Measurements from ENCODE around the gene DNAAF2. TPM values are rescaled to one million over a fixed set of nuclear protein-coding genes. Genes with fewer than 3 reads are reported as not detected.
A peak's percentile ranks its signal among the peaks of the same experiment; 100 is the strongest.

The DNAAF2 gene
- total RNA-seq, 1 experiment from 2014 or later: 9.9 TPM

GRCh38 chr14:49594347-49595091 lies 40.5 kb downstream of the DNAAF2 start:
- no TSS peak for BruUV-seq (replicated peaks)
- Mint-ChIP-seq H3K36me3 (ENCODE audit: insufficient read depth, unreplicated experiment) (peaks cover 5% of the 10 kb centered on the region), H3K27ac (ENCODE audit: low read depth, unreplicated experiment) (no peak overlapping the region), H3K4me1 (ENCODE audit: insufficient read depth, unreplicated experiment) (no peaks in the 10 kb centered on the region), H3K27me3 (ENCODE audit: insufficient read depth, unreplicated experiment) (no peaks in the 10 kb centered on the region), H3K9me3 (ENCODE audit: unreplicated experiment) (no peaks in the 10 kb centered on the region), H3K4me3 (ENCODE audit: unreplicated experiment) (no peak overlapping the region)
- POLR2A ChIA-PET: interaction anchor here (0.7 to 8.6 kb wide), 4 partner anchors 8 to 94 kb away, joined by 3 to 180 read pairs (median 61); partner anchors contain the start of genes MGAT2, RPL36AL and RPS29
- no peak for DNase-seq (ENCODE audit: unreplicated experiment)
- TF ChIP-seq, protein P1, sequence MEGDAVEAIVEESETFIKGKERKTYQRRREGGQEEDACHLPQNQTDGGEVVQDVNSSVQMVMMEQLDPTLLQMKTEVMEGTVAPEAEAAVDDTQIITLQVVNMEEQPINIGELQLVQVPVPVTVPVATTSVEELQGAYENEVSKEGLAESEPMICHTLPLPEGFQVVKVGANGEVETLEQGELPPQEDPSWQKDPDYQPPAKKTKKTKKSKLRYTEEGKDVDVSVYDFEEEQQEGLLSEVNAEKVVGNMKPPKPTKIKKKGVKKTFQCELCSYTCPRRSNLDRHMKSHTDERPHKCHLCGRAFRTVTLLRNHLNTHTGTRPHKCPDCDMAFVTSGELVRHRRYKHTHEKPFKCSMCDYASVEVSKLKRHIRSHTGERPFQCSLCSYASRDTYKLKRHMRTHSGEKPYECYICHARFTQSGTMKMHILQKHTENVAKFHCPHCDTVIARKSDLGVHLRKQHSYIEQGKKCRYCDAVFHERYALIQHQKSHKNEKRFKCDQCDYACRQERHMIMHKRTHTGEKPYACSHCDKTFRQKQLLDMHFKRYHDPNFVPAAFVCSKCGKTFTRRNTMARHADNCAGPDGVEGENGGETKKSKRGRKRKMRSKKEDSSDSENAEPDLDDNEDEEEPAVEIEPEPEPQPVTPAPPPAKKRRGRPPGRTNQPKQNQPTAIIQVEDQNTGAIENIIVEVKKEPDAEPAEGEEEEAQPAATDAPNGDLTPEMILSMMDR (IDR thresholded peaks at IDR 0.05; ENCODE audit: unreplicated experiment): no peak
- CTCF ChIA-PET: interaction anchor here (0.6 to 1.7 kb wide), 7 partner anchors 8 to 583 kb away, joined by 3 to 17 read pairs (median 4); partner anchors contain the start of gene RPS29
- intact Hi-C loops (cut with micrococcal nuclease): no loop called here

DNA sequence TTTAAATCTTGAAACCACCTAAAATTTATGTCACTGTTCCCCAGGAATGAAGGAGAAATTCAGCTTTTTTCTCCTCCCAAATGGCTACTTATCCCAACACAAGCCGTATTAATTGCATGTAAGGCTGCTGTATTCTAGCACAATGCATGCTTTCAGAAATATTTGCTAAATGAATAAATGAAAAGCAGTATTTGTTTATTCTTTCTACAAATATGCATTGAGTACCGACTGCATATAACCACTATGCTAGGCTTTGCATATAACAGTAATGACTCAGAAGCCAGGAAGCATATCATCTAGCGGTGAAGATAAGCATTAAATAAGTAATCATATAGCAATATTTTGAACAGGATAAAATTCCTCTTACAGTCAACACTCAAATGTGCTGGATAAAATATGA lies 42.0 kb downstream of the DNAAF2 start:
- TF ChIP-seq, protein P1 (IDR thresholded peaks at IDR 0.05; ENCODE audit: unreplicated experiment): no peak
- BruUV-seq (replicated peaks): no TSS peak
- H3K36me3 Mint-ChIP-seq (ENCODE audit: insufficient read depth, unreplicated experiment): peaks cover 6% of the 10 kb centered on the region
- intact Hi-C loops (cut with micrococcal nuclease): no loop called here
- H3K9me3 Mint-ChIP-seq (ENCODE audit: unreplicated experiment): no peaks in the 10 kb centered on the region
- H3K4me1 Mint-ChIP-seq (ENCODE audit: insufficient read depth, unreplicated experiment): no peaks in the 10 kb centered on the region
- ChIA-PET CTCF (no interaction called here), POLR2A (interaction anchor here (1.2 to 8.6 kb wide), 2 partner anchors 29 to 39 kb away, joined by 3 to 180 read pairs; partner anchors contain the start of genes MGAT2 and RPL36AL)
- no peak overlapping the region for H3K27ac Mint-ChIP-seq (ENCODE audit: low read depth, unreplicated experiment)
- H3K4me3 Mint-ChIP-seq (ENCODE audit: unreplicated experiment): no peak overlapping the region
- DNase-seq (ENCODE audit: unreplicated experiment): no peak
- no peaks in the 10 kb centered on the region for H3K27me3 Mint-ChIP-seq (ENCODE audit: insufficient read depth, unreplicated experiment)

GRCh38 chr14:49589387-49589786 lies 45.7 kb downstream of the DNAAF2 start:
- ChIA-PET CTCF (no interaction called here), POLR2A (no interaction called here)
- TF ChIP-seq, protein P1 (IDR thresholded peaks at IDR 0.05; ENCODE audit: unreplicated experiment): no peak

GRCh38 chr14:49586673-49587460 lies 48.2 kb downstream of the DNAAF2 start:
- BruUV-seq (replicated peaks): no TSS peak
- ChIA-PET CTCF (interaction anchor here (0.5 to 5.0 kb wide), 18 partner anchors 8 to 467 kb away, joined by 3 to 30 read pairs (median 4); partner anchors contain the start of genes DNAAF2, KLHDC2, LRR1 and MGAT2), POLR2A (interaction anchor here (0.6 to 6.5 kb wide), 24 partner anchors 10 to 973 kb away, joined by 3 to 179 read pairs (median 4); partner anchors contain the start of genes ATL1, DNAAF2, KLHDC2 and LRR1)
- Mint-ChIP-seq H3K9me3 (ENCODE audit: unreplicated experiment) (no peaks in the 10 kb centered on the region), H3K4me1 (ENCODE audit: insufficient read depth, unreplicated experiment) (peaks cover 11% of the 10 kb centered on the region), H3K27me3 (ENCODE audit: insufficient read depth, unreplicated experiment) (no peaks in the 10 kb centered on the region), H3K27ac (ENCODE audit: low read depth, unreplicated experiment) (peak overlapping the region; percentile 98), H3K4me3 (ENCODE audit: unreplicated experiment) (peak overlapping the region; percentile 81), H3K36me3 (ENCODE audit: insufficient read depth, unreplicated experiment) (peaks cover 57% of the 10 kb centered on the region)
- TF ChIP-seq, protein P1 (IDR thresholded peaks at IDR 0.05; ENCODE audit: unreplicated experiment): peak; percentile 81
- peak; percentile 66 for DNase-seq (ENCODE audit: unreplicated experiment)
- intact Hi-C loops (cut with micrococcal nuclease): loop anchor here (1.0 kb wide), 1 partner anchor 33 kb away; the partner anchor contains the start of genes MGAT2 and RPL36AL

More at GRCh38 chr14:49589387-49589786, 45.7 kb downstream of the DNAAF2 start:
- intact Hi-C loops (cut with micrococcal nuclease): no loop called here
- DNase-seq (ENCODE audit: unreplicated experiment): no peak
- no peaks in the 10 kb centered on the region for H3K4me1 Mint-ChIP-seq (ENCODE audit: insufficient read depth, unreplicated experiment)
- BruUV-seq (replicated peaks): no TSS peak
- peaks cover 31% of the 10 kb centered on the region for H3K36me3 Mint-ChIP-seq (ENCODE audit: insufficient read depth, unreplicated experiment)
- H3K4me3 Mint-ChIP-seq (ENCODE audit: unreplicated experiment): no peak overlapping the region
- H3K27me3 Mint-ChIP-seq (ENCODE audit: insufficient read depth, unreplicated experiment): no peaks in the 10 kb centered on the region
- H3K9me3 Mint-ChIP-seq (ENCODE audit: unreplicated experiment): no peaks in the 10 kb centered on the region
- H3K27ac Mint-ChIP-seq (ENCODE audit: low read depth, unreplicated experiment): no peak overlapping the region
